ENCODE results near the gene CAP2.
"Not testable (repeated sequence)": the region's sequence is repeated elsewhere in the genome, so short reads cannot be mapped to it uniquely, and the experiment has no call there.

Gene CAP2

DNA sequence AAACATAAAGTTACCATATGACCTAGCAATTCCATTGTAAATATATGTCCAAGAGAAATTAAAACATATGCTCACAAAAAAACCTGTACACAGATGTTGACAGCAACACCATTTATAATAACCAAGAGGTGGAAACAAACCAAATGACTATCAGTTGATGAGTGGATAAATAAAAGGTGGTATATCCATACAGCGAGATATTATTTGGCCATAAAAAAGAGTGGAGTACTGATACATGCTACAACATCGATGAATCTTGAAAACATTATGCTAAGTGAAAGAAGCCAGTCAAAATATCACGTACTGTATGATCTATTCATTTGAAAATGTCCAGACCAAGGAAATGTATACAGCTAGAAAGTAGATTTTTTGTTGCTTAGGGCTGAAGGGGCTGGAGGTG is 2.9 kb downstream of the CAP2 start:
- DNase-seq (ENCODE audit: low spot score): no peak

GRCh38 chr6:17397764-17398194 is 4.4 kb downstream of the CAP2 start:
- DNase-seq (ENCODE audit: low spot score): no peak

- not testable (repeated sequence) for DNase-seq (ENCODE audit: low spot score)
Measured at GRCh38 chr6:17405181-17405943, 12.0 kb downstream of the CAP2 start.

GRCh38 chr6:17405944-17406245 is 12.5 kb downstream of the CAP2 start:
- DNase-seq (ENCODE audit: low spot score): no peak

DNA sequence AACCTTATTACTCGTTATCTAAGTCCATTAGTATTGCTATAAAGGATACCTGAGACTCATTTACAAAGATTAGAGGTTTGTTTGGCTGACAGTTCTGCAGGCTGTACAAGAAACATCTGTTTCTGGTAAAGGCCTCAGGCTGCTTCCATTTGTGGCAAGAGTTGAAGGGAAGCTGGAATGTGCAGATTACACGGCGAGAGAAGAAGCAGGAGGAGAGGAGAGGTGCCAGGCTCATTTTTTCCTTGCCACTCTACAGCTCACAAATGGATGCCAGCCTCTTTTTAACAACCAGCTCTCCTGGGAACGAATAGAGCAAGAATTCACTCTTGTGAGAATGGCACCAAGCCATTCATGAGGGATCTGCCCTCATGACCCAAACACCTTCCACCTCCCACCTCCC is 14.7 kb downstream of the CAP2 start:
- no peak for DNase-seq (ENCODE audit: low spot score)

DNA sequence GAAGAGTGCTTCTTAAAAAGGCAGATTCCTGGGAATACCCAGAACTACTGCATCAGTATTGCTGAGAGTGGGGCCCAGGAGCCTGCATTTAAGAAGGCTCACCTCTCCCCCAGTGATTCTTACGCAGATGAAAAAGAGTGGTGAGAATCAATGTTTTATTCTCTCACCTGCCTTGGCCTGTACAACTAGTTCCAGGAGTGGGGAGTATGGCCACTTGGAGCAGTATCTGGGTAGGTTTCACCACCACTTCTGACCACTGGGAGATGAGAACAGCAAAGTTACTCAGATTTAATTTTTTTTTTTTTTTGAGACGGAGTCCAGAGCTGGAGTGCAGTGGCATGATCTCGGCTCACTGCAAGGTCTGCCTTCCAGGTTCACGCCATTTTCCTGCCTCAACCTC is 16.9 kb downstream of the CAP2 start:
- no peak for DNase-seq (ENCODE audit: low spot score)

GRCh38 chr6:17413313-17413750 is 19.9 kb downstream of the CAP2 start:
- no peak for DNase-seq (ENCODE audit: low spot score)

GRCh38 chr6:17414395-17414794 is 21.0 kb downstream of the CAP2 start:
- not testable (repeated sequence) for DNase-seq (ENCODE audit: low spot score)

- DNase-seq (ENCODE audit: low spot score): no peak
Measured at GRCh38 chr6:17415321-17415720, 21.9 kb downstream of the CAP2 start.

GRCh38 chr6:17416806-17417205 is 23.4 kb downstream of the CAP2 start:
- no peak for DNase-seq (ENCODE audit: low spot score)

DNA sequence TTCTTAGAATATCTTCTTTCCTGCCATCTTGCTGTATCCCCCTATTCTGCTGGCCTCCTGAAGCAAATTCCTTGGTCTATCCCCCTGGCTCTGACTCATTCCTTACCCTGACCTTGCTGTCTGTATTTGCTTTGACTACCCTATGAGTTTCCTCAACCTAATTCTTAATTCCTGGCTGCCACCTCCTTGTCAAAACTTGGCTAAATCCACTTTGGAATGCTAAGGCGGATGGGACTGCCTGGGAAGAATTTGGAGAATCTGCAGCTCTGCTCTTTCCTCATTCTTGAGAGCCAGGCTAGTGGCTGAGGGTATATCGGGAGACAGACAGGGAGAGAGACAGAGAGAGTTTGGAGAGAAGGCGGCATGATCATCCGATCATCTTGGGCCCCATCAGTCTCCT is 24.4 kb downstream of the CAP2 start:
- DNase-seq (ENCODE audit: low spot score): no peak

GRCh38 chr6:17418281-17419188 is 25.1 kb downstream of the CAP2 start:
- DNase-seq (ENCODE audit: low spot score): no peak

DNA sequence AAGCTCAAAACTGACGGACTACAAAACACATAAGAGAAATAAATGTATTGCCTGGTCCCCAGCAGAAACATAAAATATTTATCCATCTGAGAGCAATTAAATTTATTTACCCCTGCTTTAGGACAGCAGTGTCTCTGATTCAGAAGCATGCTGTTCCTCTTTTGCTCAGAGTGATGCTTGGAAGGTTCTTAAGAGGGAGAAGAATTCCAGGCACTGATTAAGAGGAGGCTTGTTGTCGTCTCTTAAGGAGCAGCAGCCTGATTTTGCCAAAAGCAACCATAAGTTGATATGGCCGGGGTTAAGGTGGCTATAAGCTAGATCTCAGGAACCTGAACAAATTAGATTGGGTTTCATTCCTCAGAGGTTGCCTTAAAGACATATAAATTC is 25.8 kb downstream of the CAP2 start:
- DNase-seq (ENCODE audit: low spot score): no peak

GRCh38 chr6:17420368-17420767 is 27.0 kb downstream of the CAP2 start:
- no peak for DNase-seq (ENCODE audit: low spot score)

DNA sequence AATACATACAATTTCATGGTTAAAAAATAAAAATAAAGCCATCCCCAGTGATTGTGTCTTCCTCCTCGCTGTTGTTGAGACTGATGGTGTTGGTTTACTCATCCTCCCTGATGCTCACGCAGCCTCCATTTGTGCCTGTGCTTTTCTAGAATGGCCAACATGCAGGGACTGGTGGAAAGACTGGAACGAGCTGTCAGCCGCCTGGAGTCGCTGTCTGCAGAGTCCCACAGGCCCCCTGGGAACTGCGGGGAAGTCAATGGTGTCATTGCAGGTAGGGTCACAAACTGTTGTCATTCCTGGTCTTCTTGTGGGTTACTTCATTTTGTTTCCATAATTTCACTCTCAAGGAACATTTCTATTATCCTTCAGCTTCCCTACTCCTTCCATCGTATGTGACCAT is 28.0 kb downstream of the CAP2 start:
- no peak for DNase-seq (ENCODE audit: low spot score)

DNA sequence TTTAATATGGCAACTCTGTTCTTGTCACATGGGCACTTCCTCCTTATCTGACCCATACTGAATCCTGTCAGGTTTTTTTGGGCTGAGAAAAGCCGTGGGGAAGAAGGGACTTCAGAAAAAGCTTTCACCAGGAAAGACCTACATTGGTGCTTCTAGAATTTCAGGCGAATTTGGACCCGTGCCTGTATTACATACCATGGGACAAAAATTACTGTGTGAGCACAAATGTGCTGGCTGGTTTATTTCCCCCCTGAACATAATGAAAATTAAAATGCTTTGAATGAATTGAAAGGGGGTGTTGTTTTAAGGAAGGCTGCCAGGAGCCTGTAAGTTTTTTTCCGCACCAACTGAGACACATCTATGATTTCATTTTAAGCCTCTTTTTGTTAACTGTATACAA is 29.6 kb downstream of the CAP2 start:
- no peak for DNase-seq (ENCODE audit: low spot score)

- no peak for DNase-seq (ENCODE audit: low spot score)
Measured at GRCh38 chr6:17427062-17427461, 33.7 kb downstream of the CAP2 start.

DNA sequence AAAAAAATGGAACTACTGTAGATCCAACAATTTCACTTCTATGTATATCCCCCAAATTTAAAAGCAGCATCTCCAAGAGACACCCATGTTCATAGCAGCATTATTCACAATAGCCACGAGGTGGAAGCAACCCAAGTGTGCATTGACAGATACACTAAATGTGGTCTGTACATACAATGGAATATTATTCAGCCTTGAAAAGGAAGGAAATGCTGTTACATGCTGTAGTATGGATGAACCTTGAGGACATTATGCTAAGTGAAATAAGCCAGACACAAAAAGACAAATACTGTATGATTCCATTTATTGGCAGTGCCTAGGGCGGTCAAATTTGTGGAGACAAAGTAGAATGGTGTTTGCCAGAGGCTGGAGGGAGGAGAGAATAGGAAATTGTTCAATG is 34.2 kb downstream of the CAP2 start:
- DNase-seq (ENCODE audit: low spot score): no peak

GRCh38 chr6:17428595-17429120 is 35.3 kb downstream of the CAP2 start:
- not testable (repeated sequence) for DNase-seq (ENCODE audit: low spot score)

DNA sequence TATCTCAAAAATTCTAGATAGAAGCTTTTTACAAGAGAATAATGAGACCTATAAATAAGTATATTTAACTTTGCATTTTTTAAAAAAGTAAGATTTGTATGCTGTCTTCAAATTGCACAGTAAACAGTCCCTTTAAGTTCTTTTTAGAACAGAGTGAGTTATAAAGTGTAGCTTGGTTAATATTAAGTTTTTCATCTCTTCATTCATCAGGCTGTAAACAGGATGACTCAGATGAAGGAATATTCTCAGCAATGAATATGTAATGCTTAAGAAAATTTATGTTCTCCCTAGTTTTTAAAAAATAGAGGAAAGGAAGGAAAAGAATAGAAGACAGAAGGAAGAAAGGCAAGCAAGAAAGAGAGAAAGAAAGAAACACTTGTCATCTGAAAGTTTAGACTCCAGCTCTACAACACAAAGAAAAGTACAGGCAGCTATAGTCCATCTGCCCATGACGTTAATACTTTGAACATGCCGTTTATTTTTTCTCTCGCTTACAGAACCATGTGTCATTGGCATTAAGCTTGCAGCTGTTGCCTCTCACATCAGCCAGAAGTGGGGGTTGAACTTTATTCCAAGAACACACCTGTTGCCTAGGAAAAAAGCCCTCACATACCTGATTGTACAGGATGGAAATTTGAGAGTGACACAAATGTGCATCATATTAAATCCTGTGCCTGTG is 36.1 kb downstream of the CAP2 start:
- no peak for DNase-seq (ENCODE audit: low spot score)

- no peak for DNase-seq (ENCODE audit: low spot score)
Measured at GRCh38 chr6:17431581-17431980, 38.2 kb downstream of the CAP2 start.

GRCh38 chr6:17432356-17432755 is 39.0 kb downstream of the CAP2 start:
- no peak for DNase-seq (ENCODE audit: low spot score)

All from hematopoietic multipotent progenitor cell treated with erythropoietin and hydrocortisone succinate and interleukin-3 and kit ligand, for 15 days (in vitro differentiated cells).